Measurements from ENCODE around the gene VPS50. TPM values are rescaled to one million over a fixed set of nuclear protein-coding genes. Genes with fewer than 3 reads are reported as not detected.

Gene VPS50
- polyA plus RNA-seq, 5 donors = 18.8 to 34.2 (median 29.8) TPM

DNA sequence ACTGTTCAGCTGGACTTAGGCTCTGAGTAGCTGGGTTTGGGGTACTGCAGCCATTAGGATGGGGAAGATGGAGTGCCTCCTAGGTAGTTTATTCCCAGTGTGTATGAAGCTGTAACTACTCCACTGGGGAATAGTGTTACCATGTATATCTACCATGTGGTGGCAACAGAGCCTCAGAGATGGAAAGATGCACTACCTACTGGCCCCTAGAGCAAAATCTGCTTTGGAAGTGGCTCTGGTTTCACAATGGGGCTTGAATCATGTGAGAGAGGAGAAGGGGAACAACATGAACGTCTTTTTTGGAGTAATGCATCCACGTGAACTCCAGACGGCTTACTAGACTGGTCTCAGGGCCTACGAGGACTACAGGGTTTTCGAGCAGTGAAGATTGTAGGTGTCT is 175.1 kb downstream of the VPS50 start:
- DNase-seq = no peak

DNA sequence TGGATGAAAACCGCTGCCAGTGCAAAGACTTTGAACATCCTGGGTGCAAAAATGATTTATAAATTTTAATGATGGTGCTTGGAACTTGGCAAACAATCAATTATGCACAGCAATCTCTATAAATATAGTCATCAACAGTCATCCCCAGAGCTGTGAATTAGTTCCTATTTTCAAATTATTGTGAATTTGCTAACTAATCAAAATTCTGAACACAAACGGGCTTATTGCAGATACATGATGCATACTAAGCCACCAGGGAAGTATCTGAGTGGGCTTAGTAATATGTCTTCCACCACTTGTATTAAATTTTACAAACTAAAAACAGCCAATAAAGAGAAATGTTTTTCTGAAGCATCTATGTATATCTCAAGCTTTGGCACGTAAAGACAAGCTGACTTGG is 177.2 kb downstream of the VPS50 start:
- no peak for DNase-seq

Other genes with a start within 250 kb of the VPS50 start
- gene SAMD9, start 114.4 kb upstream of the VPS50 start, polyA plus RNA-seq (ENCODE audit: insufficient read depth in 1 of 5, insufficient read length in 5 of 5, low replicate concordance in 1 of 5) = 10 to 100 TPM in 3 of 5 donors, 1 to 10 TPM in 2; 6.4 to 12.5 (median 11.0) TPM
- 10 to 100 TPM; 10.4 to 19.8 (median 18.3) TPM for gene SAMD9L, start 84.0 kb upstream of the VPS50 start, polyA plus RNA-seq (ENCODE audit: insufficient read depth in 1 of 5, insufficient read length in 5 of 5, low replicate concordance in 1 of 5)
- gene HEPACAM2, start 5.9 kb upstream of the VPS50 start, polyA plus RNA-seq (ENCODE audit: insufficient read depth in 1 of 5, insufficient read length in 5 of 5, low replicate concordance in 1 of 5) = 1 to 10 TPM; 1.3 to 5.8 (median 2.5) TPM